IgD-negative memory B cell (primary cell): Measurements from ENCODE around the gene SLC27A2. TPM values are rescaled to one million over a fixed set of nuclear protein-coding genes. Genes with fewer than 3 reads are reported as not detected.

Experiments
- H3K27ac Mint-ChIP-seq, 3 donors: one replicate each; pipeline ENCODE4 v1.8.0; 2020 to 2022; ENCODE audit warnings: mild to moderate bottlenecking in 3 of 3, mixed read lengths in 3 of 3, moderate library complexity in 1 of 3
- H3K27me3 Mint-ChIP-seq: one replicate; pipeline ENCODE4 v1.8.0; 2021; ENCODE audit warnings: mixed read lengths
- H3K36me3 Mint-ChIP-seq: one replicate; pipeline ENCODE4 v1.8.0; 2020; ENCODE audit warnings: mild to moderate bottlenecking, mixed read lengths
- H3K4me1 Mint-ChIP-seq, 3 donors: one replicate each; pipeline ENCODE4 v1.8.0; 2020 to 2022; ENCODE audit warnings: mixed read lengths in 3 of 3, mild to moderate bottlenecking in 1 of 3
- H3K4me3 Mint-ChIP-seq, 4 donors: one replicate each; pipeline ENCODE4 v1.8.0; 2020 to 2022; ENCODE audit warnings: mild to moderate bottlenecking in 4 of 4, mixed read lengths in 4 of 4, moderate library complexity in 3 of 4
- H3K9me3 Mint-ChIP-seq, 3 donors: one replicate each; pipeline ENCODE4 v1.8.0; 2020 to 2021; ENCODE audit warnings: mixed read lengths in 3 of 3, mild to moderate bottlenecking in 1 of 3
- polyA plus RNA-seq: library from polyadenylated mRNA; unstranded; fragments of 300-500 nt; fragmentation: Illumina TruSeq; gene quantifications from one replicate; pipeline ENCODE4 v1.2.3, GENCODE V29; 2021

The SLC27A2 gene
- polyA plus RNA-seq, 1 donor from 2014 or later, result 0.83 TPM

DNA sequence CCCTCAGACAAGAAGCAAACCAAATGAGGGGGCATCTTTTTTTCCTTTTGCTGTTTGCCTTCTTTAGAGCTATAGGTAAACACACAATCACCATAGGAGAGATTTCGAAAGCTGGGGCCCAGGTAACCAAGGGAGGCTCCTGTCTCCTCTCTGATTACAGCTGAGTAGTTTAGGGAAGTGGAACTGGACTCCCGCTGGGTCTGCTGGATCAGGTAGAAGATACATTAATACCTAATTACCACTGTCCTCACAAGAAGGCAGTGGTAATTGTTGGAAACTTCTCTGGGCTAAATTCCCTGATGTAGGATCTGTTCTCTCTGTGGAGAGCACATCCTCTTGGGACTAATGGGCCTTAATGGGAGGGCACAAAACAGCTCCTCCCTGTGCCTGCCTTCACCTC is 50.8 kb downstream of the SLC27A2 start:
- peaks cover 4% of the 10 kb centered on the region for H3K36me3 Mint-ChIP-seq
- H3K27ac Mint-ChIP-seq, result no peak overlapping the region
- no peaks in the 10 kb centered on the region for H3K4me1 Mint-ChIP-seq
- no peak overlapping the region for H3K4me3 Mint-ChIP-seq
- no peaks in the 10 kb centered on the region for H3K27me3 Mint-ChIP-seq
- H3K9me3 Mint-ChIP-seq, result no peaks in the 10 kb centered on the region

GRCh38 chr15:50233192-50233736 is 51.3 kb downstream of the SLC27A2 start:
- Mint-ChIP-seq H3K4me3 (no peak overlapping the region), H3K9me3 (no peaks in the 10 kb centered on the region), H3K27me3 (no peaks in the 10 kb centered on the region), H3K4me1 (no peaks in the 10 kb centered on the region), H3K36me3 (peaks cover 4% of the 10 kb centered on the region), H3K27ac (no peak overlapping the region)

GRCh38 chr15:50234764-50235163 is 52.8 kb downstream of the SLC27A2 start:
- no peaks in the 10 kb centered on the region for H3K4me1 Mint-ChIP-seq
- H3K9me3 Mint-ChIP-seq, result no peaks in the 10 kb centered on the region
- H3K27me3 Mint-ChIP-seq, result no peaks in the 10 kb centered on the region
- no peak overlapping the region for H3K4me3 Mint-ChIP-seq
- H3K27ac Mint-ChIP-seq, result no peak overlapping the region
- H3K36me3 Mint-ChIP-seq, result peaks cover 4% of the 10 kb centered on the region

DNA sequence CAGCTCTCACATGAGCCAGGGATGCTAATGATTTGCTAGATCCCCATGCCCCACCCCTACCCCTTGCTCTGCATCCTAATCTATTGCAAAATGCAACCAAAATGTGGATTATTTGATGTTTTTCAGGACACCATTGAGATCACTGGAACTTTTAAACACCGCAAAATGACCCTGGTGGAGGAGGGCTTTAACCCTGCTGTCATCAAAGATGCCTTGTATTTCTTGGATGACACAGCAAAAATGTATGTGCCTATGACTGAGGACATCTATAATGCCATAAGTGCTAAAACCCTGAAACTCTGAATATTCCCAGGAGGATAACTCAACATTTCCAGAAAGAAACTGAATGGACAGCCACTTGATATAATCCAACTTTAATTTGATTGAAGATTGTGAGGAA is 53.8 kb downstream of the SLC27A2 start:
- no peaks in the 10 kb centered on the region for H3K36me3 Mint-ChIP-seq
- H3K27ac Mint-ChIP-seq, result no peak overlapping the region
- no peaks in the 10 kb centered on the region for H3K9me3 Mint-ChIP-seq
- no peaks in the 10 kb centered on the region for H3K4me1 Mint-ChIP-seq
- H3K27me3 Mint-ChIP-seq, result no peaks in the 10 kb centered on the region
- H3K4me3 Mint-ChIP-seq, result no peak overlapping the region

- Mint-ChIP-seq H3K36me3 (no peaks in the 10 kb centered on the region), H3K4me3 (no peak overlapping the region), H3K27me3 (no peaks in the 10 kb centered on the region), H3K27ac (no peak overlapping the region), H3K9me3 (no peaks in the 10 kb centered on the region), H3K4me1 (no peaks in the 10 kb centered on the region)
Measured at GRCh38 chr15:50236433-50236832, 54.4 kb downstream of the SLC27A2 start.

DNA sequence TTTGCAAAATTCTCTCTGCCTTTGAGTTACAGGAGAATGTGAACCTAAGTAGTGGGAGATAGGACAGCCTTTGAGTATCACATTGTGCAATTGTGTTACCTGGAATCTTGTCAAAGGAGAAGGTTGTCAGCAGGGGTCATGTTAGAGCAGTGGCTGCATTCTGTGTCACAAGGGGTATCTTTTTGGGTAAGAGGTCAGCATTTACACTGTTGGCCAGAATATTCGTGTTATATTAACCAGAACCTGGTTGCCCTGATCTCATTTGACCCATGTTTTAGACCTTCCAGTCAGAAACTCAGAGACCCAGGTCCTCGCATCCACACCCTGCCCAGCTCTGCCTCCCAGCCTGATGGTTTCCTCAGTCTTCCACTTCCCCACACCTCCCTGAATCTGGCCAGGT is 56.3 kb downstream of the SLC27A2 start:
- Mint-ChIP-seq H3K36me3 (no peaks in the 10 kb centered on the region), H3K4me3 (no peak overlapping the region), H3K4me1 (no peaks in the 10 kb centered on the region), H3K27ac (no peak overlapping the region), H3K27me3 (no peaks in the 10 kb centered on the region), H3K9me3 (no peaks in the 10 kb centered on the region)

- no peaks in the 10 kb centered on the region for H3K9me3 Mint-ChIP-seq
- H3K4me1 Mint-ChIP-seq, result peaks cover 0 to 4% (median 4%) of the 10 kb centered on the region in 3 donors
- H3K4me3 Mint-ChIP-seq, result no peak overlapping the region
- no peak overlapping the region for H3K27ac Mint-ChIP-seq
- H3K36me3 Mint-ChIP-seq, result no peaks in the 10 kb centered on the region
- H3K27me3 Mint-ChIP-seq, result no peaks in the 10 kb centered on the region
Measured at GRCh38 chr15:50241684-50242450, 59.9 kb downstream of the SLC27A2 start.

DNA sequence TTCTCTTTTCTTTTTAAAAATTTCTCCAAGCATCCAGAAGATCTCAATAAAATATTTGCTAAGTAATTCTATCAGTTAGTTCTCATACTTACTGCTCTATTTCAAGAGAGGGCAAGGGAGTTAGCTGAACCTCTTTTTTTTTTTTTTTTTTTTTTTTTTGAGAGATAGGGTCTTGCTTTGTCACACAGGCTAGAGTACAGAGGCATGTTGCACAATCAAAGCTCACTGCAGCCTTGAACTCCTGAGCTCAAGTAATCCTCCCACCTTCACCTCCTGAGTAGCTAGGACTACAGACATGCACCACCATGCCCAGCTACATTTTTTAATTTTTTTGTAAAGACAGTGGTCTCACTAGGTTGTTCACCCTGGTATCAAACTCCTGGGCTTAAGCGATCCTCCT is 62.2 kb downstream of the SLC27A2 start:
- Mint-ChIP-seq H3K27me3 (no peaks in the 10 kb centered on the region), H3K4me1 (peaks cover 12 to 17% (median 12%) of the 10 kb centered on the region in 3 donors), H3K36me3 (no peaks in the 10 kb centered on the region), H3K27ac (no peak overlapping the region), H3K4me3 (no peak overlapping the region), H3K9me3 (no peaks in the 10 kb centered on the region)

DNA sequence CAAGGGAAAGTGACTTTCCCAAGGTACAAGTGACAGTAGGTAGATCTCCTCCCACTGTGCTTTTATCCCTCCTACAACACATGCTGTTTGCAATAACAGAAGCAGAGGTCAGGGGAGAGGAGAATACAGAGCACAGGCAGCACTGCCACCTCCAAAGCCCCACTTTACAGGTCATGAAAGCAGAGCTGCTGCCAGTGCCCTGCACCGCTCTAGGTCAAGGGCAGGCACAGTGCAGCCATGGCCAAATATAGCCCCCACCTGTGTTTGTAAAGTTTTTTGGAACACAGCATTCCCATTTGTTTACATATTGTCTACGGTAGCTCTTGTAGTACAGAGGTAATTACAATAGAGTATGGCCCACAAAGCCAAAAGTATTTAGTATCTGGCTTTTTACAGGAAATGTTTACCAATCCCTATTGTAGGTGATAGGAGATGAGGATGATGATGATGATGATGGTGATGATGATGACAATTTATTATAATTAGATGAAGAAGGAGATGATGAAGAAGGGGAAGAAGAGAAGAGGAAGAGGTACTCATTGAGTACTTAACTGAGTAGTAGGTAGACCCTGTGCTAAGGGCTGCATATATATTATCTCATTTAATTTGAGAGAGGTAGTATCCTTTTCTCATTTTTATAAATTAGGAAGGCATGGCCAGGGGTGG is 63.1 kb downstream of the SLC27A2 start:
- no peaks in the 10 kb centered on the region for H3K9me3 Mint-ChIP-seq
- H3K27ac Mint-ChIP-seq, result no peak overlapping the region
- H3K4me1 Mint-ChIP-seq, result peaks cover 12 to 18% (median 14%) of the 10 kb centered on the region in 3 donors
- H3K4me3 Mint-ChIP-seq, result no peak overlapping the region
- no peaks in the 10 kb centered on the region for H3K27me3 Mint-ChIP-seq
- no peaks in the 10 kb centered on the region for H3K36me3 Mint-ChIP-seq

DNA sequence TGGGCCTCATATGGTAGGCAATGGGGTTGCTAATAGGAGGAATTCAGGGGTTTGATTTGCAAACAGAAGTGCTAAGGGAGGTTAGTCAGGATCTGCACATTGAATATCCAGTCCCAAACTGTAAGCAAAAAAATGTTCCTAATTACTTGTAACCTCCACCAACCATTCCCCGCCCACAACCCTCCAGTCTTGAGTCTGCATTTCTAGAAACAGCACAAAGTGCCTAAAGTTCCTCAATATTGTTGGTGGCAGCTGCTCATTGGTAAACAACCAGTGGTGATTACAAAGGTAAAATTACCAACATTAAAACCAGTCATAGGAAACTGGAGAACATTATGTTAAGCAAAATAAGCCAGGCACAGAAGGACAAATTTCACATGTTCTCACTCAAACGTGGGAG is 64.6 kb downstream of the SLC27A2 start:
- Mint-ChIP-seq H3K4me1 (peaks cover 12 to 18% (median 14%) of the 10 kb centered on the region in 3 donors), H3K4me3 (no peak overlapping the region), H3K36me3 (no peaks in the 10 kb centered on the region), H3K27ac (no peak overlapping the region), H3K9me3 (no peaks in the 10 kb centered on the region), H3K27me3 (no peaks in the 10 kb centered on the region)

GRCh38 chr15:50247819-50248655 is 66.0 kb downstream of the SLC27A2 start:
- Mint-ChIP-seq H3K27ac (no peak overlapping the region), H3K4me1 (peaks cover 12 to 18% (median 14%) of the 10 kb centered on the region in 3 donors), H3K4me3 (peak overlapping the region in 3 of 4 donors; percentile 52 to 87 (median 65)), H3K9me3 (no peaks in the 10 kb centered on the region), H3K27me3 (peaks cover under 1% of the 10 kb centered on the region), H3K36me3 (no peaks in the 10 kb centered on the region)

- Mint-ChIP-seq H3K9me3 (no peaks in the 10 kb centered on the region), H3K4me3 (no peak overlapping the region)
Measured at GRCh38 chr15:50248994-50249582, 67.1 kb downstream of the SLC27A2 start.

GRCh38 chr15:50249704-50250103 is 67.7 kb downstream of the SLC27A2 start:
- peaks cover 12 to 18% (median 14%) of the 10 kb centered on the region in 3 donors for H3K4me1 Mint-ChIP-seq
- peaks cover 1% of the 10 kb centered on the region for H3K27me3 Mint-ChIP-seq
- H3K9me3 Mint-ChIP-seq, result no peaks in the 10 kb centered on the region
- no peaks in the 10 kb centered on the region for H3K36me3 Mint-ChIP-seq
- H3K27ac Mint-ChIP-seq, result no peak overlapping the region
- H3K4me3 Mint-ChIP-seq, result no peak overlapping the region

More at GRCh38 chr15:50248994-50249582, 67.1 kb downstream of the SLC27A2 start:
- peaks cover 12 to 18% (median 12%) of the 10 kb centered on the region in 3 donors for H3K4me1 Mint-ChIP-seq
- H3K27ac Mint-ChIP-seq, result no peak overlapping the region
- H3K36me3 Mint-ChIP-seq, result no peaks in the 10 kb centered on the region
- H3K27me3 Mint-ChIP-seq, result peaks cover 1% of the 10 kb centered on the region

DNA sequence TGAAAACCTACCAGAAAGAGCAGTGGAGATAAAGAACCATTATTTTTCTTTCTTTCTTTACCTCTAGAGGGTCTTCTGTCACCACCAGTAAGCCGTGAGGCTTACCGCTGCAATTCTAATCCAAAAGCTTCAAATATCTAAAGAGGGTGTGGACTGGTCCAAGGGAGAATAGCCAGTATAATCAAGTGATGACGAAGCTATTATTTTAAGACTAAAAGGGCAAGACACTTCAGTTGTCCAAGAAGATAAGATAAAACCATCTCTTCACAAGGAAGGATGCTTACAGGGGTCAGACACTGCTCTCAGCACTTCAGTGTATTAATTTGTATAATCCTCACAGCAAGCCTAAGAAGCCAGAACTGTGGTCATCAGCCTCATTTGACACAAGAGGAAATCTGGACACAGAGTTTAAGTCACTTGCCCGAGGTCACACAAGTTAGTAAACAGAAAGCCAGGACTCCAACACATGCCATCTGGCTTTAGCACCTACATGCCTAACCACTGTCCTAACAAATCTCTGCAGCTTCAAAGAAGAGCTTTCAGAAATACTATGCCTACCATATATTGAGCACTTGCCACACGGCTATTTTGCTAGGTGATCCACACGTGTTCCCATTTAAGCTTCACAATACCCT is 68.9 kb downstream of the SLC27A2 start:
- Mint-ChIP-seq H3K4me1 (peaks cover 8 to 18% (median 14%) of the 10 kb centered on the region in 3 donors), H3K36me3 (peaks cover 2% of the 10 kb centered on the region), H3K4me3 (no peak overlapping the region), H3K27me3 (peaks cover 1% of the 10 kb centered on the region), H3K27ac (no peak overlapping the region), H3K9me3 (no peaks in the 10 kb centered on the region)
